Middle frontal gyrus (tissue), 1 donor: Measurements from ENCODE around the gene MEN1.
A peak's percentile ranks its signal among the peaks of the same experiment; 100 is the strongest.

Source experiments
- DNase-seq: peaks from one replicate; pipeline ENCODE4 v3.0.0-alpha.2; 2015; ENCODE audit warnings: low spot score; ENCODE audit errors: extremely low spot score

The MEN1 gene

GRCh38 chr11:64762674-64763525 lies 47.5 kb downstream of the MEN1 start:
- DNase-seq = no peak

GRCh38 chr11:64762277-64762673 lies 48.1 kb downstream of the MEN1 start:
- DNase-seq = no peak

GRCh38 chr11:64760759-64761420 lies 49.5 kb downstream of the MEN1 start:
- DNase-seq = no peak

DNA sequence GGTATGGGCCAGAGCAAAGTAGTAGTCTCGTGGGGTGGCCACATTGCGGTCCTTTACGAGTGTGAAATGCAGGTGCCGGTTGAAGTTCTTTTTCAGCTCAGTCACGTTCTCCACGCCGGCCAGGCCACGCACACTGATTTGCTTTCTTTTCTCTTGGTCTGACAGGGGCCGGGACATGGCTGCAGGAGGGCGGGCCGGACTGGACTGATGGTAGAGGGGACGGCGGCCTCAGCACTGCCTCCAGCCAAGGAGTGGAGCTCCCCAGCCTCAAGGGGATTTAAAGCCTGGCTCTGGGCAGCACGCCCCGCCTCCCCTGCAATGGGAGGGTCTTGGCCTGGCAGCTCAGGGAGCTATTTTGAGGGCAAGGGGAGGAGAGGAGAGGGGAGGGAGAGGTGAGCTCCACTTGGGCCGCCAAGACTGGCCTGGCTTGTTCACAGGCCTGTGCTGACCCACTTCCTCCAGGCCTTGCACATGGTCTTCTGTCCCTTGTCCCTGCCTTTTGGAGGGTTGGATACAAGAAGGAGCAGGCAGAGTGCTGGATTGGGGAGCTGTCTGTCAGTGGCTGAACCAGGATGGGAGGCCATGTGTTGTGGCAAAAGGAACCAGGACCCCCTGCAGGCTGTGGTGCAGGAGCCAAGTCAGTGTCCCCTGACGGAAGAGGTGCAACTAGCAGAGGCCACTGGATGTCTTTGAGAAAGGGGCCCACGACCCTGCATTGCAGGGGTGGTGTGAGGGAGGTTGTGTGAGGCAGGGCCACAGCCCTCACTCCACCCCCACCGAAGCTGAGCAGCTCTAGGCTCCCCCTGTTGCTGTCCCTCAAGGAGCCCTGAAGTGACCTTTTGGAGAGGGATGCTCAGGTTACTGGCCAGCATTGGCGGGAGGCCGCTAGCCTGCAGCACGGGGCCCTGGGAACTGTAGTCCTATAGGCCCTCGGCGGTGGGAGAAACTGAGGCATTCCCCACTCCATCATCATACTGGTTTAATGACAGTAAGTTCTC lies 50.3 kb downstream of the MEN1 start, which contains the start of gene PYGM:
PYGM (minus strand) TSS at position 253 of the 998 bp plus-strand sequence; CDS start at position 177, 76 bp downstream.
- peak; percentile 48 for DNase-seq

DNA sequence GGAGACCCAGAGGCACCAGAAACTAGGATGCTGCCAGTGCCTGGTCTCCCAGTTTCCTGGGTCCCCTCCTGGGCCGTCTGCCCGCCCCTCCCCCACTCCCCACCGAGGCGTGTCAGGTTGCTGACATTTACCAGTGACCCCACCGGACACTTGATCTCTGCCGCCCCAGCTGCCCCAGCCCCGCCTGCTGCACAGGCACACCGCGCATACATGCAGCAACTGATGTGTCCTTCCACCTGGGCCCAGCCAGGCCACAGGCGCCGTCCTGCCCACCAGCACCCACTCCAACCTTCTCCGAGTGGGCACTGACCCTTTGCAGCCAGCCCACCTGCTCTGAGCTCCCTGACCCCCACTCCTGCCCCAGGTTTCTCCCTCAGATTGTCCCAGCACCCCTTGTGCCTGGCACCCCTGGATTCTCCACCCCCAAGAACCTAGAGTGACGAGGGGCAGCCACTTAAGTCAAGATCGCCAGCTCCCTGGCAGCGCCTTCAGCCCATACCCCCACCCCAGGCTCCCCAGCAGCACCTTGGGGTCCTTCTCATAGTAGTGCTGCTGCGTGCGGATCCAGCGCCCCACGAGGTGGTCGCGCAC lies 51.1 kb downstream of the MEN1 start:
- DNase-seq = no peak

- DNase-seq = no peak
Measured at GRCh38 chr11:64758330-64759079, 51.8 kb downstream of the MEN1 start.

DNA sequence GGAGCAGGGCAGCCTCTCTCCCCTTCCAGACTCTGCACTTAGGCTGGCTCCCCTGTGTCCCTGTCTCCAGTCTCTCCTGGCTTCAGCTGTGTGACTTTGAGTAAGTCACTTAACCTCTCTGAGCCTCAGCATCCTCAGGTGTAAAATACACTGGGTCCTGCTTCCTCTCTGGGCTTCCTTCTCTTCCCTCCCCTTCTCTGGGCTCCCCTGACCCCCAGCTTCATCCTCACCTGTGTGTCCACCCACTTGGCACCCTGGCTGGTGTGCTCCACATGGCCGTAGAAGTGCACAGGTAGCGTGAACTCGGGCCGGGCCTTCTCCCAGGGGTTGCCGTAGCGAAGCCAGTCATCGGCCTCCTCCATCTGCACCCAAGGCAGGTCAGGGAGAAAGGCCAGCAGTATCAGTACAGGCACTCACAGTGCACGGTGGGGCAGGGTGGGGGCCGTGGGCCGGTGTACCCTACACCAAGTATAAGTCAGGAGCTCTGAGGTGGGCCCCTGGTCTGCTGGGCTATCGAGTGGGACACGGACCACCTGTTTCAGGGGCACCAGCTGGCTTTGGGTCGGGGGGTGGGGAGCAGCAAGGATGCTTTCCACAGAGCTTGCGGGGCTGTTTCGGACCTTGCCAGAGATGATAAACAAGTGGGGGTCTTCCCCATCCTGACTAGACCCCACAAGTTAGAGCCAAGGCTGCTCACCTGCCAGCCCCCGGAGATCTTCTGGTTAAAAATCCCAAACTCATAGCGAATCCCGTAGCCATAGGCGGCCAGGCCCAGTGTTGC lies 52.6 kb downstream of the MEN1 start:
- DNase-seq = no peak

GRCh38 chr11:64755681-64756361 lies 54.5 kb downstream of the MEN1 start:
- no peak for DNase-seq

- no peak for DNase-seq
Measured at GRCh38 chr11:64754919-64755662, 55.3 kb downstream of the MEN1 start.

- DNase-seq = no peak
Measured at GRCh38 chr11:64754124-64754918, 56.0 kb downstream of the MEN1 start.
